GM19099 (cell line): ENCODE results near the gene GPS2.

ENCODE experiments used
- POLR2A ChIP-seq: IDR thresholded peaks from 3 replicates; pipeline ENCODE4 v1.6.1; 2011; ENCODE audit warnings: low read depth; ENCODE audit not compliant: insufficient read length; ENCODE audit errors: extremely low read depth

Gene GPS2

GRCh38 chr17:7293816-7294613 lies 21.1 kb downstream of the GPS2 start:
- TF ChIP-seq POLR2A: no peak

- no peak for TF ChIP-seq POLR2A
These were observed 22.0 kb downstream of the GPS2 start for GRCh38 chr17:7293159-7293558.

DNA sequence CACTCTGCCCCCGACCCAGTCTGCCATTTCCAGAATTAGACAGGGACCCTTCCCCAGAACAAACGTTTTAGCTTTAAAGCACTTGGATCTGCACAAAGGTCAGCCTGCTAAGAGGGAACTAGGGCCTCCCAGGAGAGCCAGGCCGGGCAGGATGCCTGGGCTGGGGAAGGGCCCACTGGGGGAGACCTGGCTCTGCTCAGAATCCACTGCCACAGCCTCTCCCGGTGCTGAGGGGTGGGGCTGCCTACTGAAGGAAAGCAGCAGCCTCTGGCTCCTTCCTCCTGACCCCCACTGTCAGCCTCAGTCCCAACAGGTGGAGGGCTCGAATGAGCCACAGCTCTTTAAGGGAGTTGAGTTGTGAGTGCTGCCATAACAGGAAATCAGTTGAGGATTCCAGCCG lies 22.4 kb downstream of the GPS2 start:
- TF ChIP-seq POLR2A: no peak

- TF ChIP-seq POLR2A: no peak
These were observed 23.0 kb downstream of the GPS2 start for GRCh38 chr17:7292194-7292593.

DNA sequence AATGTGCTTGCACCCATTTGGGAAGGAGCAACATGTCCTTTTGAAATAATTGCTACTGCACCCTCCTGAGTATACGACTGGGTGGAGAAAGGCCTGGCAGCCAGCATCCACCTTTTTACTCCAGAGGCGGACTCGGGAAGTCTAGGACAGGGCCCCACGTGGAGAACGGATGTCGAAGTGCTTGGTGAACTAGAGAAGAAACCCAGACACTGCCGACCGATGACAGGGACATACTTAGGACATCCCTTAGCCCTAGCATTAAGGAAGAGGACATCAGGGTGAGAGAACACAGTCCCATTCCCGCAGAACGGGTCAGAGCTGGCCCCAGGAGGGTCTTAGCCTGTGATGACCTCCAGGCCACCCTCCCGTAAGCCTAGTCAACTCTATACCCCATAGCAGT lies 24.5 kb downstream of the GPS2 start:
- no peak for TF ChIP-seq POLR2A

GRCh38 chr17:7290166-7290565 lies 25.0 kb downstream of the GPS2 start:
- TF ChIP-seq POLR2A: no peak

GRCh38 chr17:7289256-7290032 lies 25.7 kb downstream of the GPS2 start:
- TF ChIP-seq POLR2A: no peak

GRCh38 chr17:7285679-7286078 lies 29.5 kb downstream of the GPS2 start:
- TF ChIP-seq POLR2A: no peak

- TF ChIP-seq POLR2A: no peak
These were observed 30.2 kb downstream of the GPS2 start for GRCh38 chr17:7284911-7285310.

DNA sequence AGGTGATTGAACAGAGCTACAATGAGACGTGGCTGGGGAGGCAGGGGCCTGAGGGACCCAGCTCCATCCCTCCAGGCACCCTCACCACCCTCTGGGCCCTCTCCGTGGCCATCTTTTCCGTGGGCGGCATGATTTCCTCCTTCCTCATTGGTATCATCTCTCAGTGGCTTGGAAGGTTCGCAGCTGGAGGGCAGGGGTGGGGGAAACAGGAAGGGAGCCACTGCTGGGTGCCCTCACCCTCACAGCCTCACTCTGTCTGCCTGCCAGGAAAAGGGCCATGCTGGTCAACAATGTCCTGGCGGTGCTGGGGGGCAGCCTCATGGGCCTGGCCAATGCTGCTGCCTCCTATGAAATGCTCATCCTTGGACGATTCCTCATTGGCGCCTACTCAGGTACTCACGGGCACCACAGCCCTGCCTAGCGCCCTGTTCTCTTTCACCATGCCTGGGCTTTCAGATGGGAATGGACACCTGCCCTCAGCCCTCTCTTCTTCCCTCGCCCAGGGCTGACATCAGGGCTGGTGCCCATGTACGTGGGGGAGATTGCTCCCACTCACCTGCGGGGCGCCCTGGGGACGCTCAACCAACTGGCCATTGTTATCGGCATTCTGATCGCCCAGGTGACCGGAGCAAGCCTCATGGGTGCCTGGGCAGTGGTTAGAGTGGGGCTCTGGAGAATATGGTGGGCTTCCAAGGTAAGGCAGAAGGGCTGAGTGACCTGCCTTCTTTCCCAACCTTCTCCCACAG lies 31.5 kb downstream of the GPS2 start:
- TF ChIP-seq POLR2A: no peak

DNA sequence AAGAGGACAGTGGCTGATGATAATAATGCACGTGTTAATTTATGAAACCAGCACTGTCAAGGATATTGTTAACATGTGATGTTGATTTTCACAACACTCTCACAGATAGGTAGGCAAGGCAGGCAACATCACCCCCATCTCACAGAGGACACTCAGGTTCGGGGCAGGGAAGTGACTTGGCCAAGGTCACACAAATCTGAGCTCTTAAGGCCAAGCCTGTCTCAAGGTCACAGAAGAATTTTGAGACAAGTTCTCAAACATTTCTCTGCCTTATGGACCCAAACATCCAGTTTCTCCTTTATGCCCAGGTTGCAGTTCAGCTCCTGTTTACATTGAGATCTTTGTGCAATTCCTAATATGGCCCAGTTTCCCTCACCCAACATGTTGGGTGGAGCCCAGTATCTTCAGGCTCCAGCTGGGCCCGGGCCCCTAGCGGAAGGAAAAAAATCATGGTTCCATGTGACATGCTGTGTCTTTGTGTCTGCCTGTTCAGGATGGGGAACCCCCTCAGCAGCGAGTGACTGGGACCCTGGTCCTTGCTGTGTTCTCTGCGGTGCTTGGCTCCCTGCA lies 32.3 kb downstream of the GPS2 start:
- TF ChIP-seq POLR2A: no peak

- no peak for TF ChIP-seq POLR2A
These were observed 33.0 kb downstream of the GPS2 start for GRCh38 chr17:7281953-7282751.

DNA sequence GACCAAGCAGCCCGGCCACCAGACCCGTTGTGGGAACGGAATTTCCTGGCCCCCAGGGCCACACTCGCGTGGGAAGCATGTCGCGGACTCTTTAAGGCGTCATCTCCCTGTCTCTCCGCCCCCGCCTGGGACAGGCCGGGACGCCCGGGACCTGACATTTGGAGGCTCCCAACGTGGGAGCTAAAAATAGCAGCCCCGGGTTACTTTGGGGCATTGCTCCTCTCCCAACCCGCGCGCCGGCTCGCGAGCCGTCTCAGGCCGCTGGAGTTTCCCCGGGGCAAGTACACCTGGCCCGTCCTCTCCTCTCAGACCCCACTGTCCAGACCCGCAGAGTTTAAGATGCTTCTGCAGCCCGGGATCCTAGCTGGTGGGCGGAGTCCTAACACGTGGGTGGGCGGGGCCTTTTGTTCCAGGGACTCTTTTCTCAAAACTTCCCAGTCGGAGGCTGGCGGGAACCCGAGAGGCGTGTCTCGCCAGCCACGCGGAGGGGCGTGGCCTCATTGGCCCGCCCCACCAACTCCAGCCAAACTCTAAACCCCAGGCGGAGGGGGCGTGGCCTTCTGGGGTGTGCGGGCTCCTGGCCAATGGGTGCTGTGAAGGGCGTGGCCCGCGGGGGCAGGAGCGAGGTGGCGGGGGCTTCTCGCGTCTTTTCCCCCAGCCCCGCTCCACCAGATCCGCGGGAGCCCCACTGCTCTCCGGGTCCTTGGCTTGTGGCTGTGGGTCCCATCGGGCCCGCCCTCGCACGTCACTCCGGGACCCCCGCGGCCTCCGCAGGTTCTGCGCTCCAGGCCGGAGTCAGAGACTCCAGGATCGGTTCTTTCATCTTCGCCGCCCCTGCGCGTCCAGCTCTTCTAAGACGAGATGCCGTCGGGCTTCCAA lies 33.8 kb downstream of the GPS2 start, which contains the start of gene SLC2A4:
TSS of gene SLC2A4 (plus strand) at position 645 of the 879 bp plus-strand sequence. CDS start at position 862, 217 bp downstream.
- no peak for TF ChIP-seq POLR2A
